GM18502 (cell line): ENCODE measurements around the gene CPNE5.

Source experiments
- ATAC-seq: cut with Tn5 transposase; IDR thresholded peaks from one replicate; pipeline ENCODE4 v1.9.1; 2021; ENCODE audit warnings: mild to moderate bottlenecking; ENCODE audit not compliant: unreplicated experiment, poor library complexity

CPNE5 gene

DNA sequence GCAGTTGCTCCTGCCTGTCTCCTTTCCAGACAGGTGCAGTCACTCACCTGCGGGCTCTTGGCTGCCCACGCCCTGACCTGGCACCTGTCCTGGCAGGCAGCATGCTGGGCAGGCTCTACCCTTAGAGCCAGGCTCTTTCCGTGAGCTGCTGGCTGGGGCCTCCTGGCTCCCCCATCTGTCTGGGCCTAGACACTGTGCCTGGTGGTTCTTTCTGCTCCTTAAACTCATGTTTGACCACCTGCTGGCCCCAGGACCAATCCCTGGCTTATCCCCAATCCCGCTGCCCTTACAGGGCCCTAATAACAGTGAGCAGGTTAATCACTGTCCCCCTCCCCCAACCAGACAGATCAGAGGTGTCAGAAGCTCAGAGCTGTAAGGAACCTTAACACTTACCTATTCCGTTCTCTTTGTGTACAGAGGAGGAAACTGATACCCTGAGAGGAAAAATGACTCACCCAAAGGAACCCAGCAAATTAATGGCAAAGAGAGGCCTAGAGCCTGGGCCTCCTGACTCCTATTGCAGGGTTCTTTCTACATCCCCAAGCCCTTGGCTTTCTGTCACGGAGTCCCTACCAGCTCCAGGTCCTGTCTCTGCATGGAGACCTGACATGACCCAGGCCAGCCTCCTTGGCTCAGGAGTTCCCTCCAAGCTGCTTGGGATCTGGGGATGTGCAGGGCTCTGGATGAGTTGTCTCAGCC, 86.9 kb downstream of the CPNE5 start:
- ATAC-seq, result no peak

DNA sequence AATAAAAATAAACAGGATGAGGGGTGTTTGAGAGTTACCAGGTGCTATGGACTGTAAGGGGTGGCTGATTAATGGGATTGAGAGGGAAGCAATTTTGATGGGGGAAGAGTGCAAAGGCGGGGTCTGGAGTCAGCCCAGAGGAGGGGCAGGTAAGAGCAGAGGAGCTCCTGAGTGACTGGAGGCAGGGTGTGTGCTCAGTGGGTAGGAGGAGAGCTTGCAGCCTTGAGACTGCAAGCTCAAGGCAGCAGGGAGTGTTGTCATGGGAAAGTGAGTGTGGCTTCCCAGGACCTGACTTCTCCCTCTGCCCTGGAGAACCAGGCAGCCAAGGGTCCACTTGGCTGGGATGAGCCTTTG, 87.4 kb downstream of the CPNE5 start:
- ATAC-seq, result no peak

DNA sequence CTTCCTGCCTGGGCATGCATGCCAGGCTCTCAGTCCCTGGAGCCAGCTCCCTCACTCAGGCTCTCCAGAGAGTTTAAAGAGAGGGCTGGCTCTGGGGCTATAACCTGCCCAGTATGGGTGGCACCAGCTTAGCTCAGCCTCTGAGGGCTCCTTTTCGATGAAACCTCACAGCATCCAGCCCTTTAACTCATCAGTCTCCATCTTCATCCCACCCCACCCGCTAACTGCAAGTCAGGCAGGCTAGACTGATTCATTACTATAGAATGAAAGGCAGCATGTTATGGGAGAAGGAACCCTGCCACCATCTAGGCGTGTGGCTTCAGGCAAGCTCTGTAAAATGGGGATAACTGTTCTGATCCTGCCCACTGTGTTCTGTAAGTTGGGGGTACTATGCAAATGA, 88.2 kb downstream of the CPNE5 start:
- no peak for ATAC-seq

DNA sequence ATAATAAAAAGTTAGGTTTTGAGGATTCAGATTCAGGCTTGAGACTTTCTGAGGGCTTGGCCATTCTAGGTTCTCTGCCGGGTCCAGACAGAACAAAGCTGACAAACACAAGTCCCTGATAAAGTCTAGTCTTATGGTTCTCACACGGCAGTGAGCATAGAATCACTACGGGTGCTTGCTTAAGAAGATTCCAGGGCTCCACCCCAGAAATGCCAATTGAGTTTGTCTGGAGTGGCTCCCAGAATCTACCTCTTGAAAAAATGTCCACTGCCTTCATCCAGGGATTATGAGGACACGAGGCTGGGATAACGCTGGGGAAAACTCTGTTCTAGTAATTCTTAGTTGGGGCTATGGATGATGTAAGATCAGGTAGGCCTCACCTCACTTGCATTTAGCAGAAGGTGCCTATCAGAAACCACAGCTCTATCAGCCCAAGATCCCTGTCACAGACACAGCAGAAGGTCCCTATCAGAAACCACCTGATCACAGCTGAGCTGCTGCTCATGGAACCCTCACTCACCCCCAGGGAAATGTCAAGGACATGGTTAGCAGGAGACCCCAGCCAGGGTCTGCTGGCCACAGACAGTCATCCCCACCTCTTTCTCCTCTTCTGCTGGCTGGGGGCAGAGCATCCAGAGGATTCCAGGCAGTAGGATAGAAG, 89.3 kb downstream of the CPNE5 start:
- no peak for ATAC-seq

DNA sequence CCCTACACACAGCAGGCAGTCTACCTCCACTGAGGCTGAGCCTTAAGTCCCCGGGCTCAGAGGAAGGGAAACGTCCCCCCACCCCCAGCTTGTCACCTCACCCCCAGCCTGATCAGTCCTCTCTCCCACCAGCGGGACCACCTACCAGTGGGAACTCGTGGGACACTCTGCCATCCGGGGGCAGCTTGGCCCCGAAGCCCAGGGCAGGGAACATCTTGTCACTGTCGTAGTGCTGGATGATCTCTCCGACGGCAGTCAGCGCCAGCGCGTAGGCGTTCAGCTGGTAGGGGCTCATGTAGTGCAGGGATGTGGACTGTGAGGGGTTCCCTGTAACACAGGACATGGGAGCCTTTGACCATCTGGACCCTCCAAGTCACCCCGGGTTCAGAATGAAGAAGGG, 93.0 kb downstream of the CPNE5 start:
- ATAC-seq, result no peak

DNA sequence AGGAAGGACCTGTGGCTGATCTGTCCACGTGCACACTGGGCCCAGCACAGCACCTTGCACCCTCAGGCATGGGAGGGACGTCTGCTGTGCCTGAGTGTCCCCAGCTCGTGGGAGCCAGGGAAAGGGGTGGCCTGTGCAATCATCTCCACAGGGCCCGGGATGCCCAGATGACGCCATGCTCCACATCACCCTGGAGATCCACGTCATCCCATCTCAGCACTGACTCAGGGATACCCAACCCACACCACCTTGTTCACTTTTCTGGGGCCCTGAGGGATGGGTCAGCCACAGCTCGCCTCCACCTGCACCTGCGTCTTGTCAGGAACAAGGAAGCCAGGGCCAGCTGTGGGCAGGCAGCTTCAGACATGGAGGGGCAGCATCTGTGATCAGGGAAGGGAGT, 93.4 kb downstream of the CPNE5 start:
- ATAC-seq, result no peak

DNA sequence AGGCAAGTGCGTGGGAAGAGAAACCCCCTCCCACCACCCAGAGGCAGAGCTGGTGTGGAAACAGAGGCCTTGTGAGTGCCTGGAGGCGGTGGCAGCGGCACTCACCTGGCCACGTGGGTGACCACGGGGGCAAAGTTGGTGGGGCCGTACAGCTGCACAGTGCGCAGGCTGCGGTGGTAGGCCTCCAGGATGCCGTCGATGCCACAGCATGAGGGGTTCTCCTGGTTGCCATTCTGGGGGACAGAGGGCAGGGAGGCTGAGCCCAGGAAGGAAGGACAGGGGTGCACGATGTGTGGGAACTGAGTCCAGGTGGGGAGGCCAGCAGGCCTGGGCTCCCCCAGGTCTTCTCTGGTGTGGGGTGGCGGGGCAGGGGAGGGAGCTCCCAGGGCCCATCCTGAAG, 94.0 kb downstream of the CPNE5 start:
- no peak for ATAC-seq

DNA sequence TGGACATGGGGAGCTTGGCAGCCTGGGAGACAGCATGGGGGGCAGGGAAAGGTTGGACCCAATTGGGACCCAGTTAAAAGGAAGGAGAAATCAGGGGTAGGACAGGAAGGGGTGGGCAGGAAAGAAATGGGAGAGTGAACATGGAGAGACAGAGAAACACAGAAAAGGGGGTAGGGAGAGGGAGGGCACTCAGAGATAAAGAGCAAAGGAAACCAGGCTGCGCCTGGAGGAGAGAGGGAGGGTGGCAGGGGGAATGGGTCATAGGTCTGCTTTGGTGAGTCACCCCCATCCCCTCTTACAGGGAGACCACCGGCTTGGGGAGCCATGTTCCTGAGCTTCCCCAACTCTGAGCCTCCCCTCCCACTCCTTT, 95.0 kb downstream of the CPNE5 start:
- ATAC-seq, result no peak

DNA sequence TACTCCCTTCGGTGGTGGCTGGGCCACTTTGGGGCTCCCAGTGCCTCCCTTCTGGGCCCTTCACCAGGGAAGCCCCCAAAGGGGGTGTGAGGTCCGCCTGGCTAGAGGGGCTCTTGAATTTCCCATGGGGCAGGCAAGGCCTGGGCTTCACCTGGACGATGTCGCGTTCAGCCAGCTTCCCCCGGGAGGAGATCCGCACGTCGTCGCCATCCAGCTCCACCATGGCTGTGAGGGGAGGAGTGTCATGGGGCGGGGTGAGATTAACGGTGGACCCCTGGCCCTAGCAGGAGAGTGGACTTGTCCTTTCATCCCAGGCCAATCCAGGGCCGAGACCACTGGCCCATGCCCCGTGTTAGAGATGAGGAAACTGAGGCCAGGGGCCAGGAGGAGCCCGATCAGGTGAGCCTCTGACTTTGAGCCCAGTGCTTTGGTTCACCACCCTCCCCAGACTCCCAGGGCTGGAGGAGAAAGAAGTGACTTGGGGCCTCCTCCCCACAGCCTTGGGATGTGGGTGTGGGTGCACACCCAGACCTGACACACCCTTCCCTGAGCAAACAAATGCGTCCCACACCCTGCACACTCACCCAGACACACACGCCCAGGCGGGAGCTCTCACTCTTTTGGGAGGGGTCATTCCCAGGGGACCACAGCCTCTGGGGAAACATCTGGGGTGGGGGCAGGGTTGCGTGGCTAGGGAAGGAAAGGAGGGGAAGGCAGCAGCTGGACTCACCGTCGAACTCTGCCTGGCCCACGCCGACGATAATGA, 95.5 kb downstream of the CPNE5 start:
- ATAC-seq, result no peak

DNA sequence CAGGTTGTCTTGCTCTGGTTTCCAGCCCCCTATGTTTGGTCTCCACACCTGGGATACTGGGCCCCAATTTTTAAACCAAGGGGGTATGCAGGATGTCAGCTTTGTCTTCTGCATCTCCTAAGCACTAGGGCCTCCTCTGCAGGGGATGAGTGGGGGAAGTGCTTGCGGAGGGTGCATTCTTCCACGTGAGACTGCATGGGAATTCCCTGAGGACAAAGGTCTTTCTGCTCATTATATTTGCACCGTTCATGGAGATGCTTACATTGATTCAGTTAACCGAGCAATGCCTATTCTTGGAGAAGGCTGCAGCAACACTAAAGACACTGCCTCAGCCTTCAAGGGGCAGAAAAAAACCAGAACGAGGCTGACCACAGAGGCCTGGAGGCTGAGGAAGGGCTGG, 96.2 kb downstream of the CPNE5 start:
- ATAC-seq, result no peak

DNA sequence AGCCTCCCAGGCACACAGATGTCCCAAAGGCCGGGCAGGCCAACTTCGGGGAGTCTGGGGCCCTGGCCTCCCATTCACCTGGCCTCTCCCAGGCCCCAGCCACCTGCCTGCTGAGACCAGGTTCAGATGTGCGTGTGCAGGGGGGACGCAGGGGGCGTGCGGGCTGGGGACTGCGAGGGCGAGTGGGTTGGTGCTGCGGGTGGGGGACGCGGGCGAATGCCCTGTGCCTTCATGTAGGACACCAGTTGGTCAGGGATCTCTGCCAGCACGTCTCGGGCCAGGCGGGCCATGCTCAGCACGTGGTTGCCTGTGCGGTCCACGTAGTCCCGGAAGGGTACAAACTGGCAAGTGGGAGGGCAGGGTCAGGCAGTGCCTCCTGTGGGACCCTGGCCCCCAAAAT, 97.1 kb downstream of the CPNE5 start:
- no peak for ATAC-seq

DNA sequence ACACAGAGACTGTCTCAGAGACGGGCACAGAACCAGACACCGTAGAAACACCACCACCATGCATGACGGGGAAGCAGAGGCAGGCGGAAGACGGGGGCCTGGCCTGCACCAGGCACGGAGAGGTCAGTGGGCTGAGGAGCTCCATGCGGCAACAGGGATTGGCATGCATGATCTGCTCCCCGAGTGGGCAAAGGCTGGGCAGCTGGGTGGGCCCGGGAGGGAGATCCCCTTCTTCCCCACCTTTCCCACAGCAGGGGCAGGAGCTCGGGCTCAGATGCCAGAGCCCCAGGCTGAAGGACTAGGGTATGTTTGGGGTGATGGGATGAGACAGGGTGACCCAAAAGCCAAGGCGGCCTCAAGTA, 98.4 kb downstream of the CPNE5 start:
- ATAC-seq, result no peak

DNA sequence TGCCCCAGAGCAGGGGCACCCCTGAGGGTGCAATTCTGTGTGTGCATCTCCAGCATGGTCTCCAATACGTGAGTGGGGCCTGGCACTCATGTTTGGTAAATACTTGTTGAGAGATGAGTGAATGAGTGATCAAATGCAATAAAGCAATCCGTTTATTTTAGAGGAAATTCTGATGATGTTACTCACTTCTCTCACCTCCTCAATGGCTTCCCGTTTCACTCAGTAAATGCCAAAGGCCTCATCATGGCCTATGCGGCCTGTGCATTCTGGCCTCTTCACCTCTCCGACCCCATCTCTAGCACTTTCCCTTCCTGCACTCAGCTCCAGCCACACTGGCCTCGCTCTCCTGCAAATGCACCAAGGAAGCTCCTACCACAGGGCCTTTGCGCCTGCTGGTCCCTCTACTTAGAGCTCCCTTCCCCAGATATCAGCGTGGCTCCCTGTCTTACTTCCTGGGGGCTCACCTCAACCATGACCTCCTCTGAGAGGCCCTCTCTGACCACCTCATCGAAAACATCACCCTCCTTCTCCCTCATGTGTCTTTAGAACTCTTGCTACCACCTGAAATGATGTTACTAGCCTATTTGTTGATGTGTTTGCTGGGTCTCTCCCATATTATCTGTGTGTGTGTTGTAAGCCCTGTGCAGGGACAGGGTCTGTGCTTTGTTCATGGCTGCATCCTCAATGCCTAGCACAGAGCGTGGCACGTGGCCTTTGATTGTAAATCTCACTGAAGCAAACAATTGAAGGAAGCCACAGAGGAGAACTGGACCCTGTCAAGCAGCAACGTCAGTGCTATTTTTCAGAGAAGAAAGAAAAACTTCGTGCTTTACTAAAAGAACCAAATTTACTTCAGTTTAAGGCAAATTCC, 99.1 kb downstream of the CPNE5 start:
- ATAC-seq, result no peak

DNA sequence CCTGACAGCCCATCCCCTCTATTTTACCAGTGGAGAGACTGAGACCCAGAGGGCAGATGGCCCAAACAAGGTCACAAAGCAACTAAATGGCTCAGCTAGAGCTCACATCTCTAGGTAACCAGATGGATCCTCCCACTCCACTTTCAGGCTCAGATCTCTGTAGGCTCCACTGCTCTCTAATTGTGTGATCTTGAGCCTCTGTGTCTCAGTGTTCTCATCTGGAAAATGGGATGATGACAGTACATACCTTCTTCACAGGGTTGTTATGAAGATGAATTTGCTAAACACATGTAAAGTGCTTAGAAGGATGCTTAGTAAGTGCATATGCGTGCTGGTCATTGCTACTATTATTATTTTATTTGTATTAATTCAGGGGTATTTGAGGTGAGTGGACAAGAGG, 101.1 kb downstream of the CPNE5 start:
- ATAC-seq, result no peak

DNA sequence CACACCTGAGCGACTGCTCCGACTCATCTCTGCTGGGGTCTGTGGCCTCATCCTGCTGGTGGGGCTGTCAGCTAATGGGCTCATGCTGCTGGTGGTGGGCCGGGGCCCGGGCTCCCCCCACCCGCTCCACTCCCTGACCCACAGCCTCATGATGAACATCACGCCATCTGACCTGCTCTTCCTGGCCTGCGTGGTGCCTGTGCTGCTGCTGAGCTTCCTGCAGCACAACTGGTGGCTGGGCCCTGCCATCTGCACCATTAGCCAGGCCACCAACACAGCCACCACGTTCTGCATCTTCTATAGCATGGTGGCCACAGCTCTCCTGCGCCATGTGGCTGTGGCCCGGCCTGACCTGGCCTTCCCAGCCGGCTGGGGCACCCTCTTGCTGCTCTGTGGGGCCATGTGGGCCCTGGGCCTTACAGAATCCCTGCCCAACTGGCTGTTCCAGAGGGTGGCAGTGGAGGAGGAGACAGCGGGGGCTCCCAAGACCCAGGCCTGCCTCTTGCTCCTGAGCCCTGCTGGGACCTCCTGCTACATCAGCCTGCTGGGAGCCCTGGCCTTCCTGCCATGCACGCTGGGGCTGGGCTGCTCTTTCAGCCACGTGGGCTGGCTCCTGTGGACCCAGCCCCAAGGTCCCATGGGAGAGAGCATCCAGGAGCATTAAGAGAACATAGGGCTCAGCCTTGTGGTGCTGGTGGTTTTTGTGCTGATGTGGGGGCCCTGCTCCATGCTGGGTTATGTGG, 102.0 kb downstream of the CPNE5 start:
- ATAC-seq, result no peak

DNA sequence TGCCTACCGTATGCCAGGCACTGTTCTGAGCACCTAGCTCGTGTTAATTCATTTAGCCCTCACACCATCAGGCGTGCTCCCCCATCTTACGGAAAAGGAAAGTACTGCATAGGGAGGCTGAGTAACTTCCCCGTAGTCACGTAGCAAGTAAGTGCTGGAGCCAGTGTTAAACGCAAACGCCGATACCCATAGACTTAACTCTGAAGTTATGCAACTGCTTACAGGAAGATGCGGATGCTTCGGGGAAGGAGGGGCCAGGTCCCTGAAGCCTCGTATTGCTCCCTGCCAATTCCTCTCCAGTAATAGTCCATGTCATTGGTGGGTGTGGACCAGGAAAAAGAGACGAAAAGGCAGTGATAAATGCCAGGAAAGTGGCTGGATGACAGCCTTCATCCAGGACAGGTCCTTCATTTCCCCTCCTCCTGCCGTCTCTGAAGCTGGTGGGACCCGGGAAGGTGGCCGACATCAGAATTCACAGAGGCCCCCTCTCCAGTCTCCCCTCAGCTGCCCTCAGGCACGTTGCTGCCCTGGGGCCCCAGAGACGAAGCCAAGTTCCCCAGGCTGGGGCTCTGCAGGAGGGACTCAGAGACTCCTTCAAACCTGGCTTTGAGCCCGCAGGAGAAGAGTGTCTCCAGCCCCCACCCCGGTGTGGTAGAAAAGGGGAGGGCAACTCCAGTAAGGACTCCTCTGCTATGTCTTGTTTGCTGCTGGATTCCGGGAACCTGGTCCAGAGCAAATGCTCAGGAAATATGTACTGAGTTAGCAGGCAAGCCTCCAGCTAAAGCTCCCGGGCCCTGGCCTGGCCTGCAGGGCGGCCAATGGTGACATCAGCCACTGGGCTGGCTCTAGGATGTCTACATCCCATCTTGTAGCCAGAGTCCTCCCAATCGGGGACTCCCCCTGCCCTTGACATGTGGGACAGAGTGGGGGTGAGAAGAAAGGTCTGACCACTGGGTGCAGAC, 103.9 kb downstream of the CPNE5 start:
- no peak for ATAC-seq

DNA sequence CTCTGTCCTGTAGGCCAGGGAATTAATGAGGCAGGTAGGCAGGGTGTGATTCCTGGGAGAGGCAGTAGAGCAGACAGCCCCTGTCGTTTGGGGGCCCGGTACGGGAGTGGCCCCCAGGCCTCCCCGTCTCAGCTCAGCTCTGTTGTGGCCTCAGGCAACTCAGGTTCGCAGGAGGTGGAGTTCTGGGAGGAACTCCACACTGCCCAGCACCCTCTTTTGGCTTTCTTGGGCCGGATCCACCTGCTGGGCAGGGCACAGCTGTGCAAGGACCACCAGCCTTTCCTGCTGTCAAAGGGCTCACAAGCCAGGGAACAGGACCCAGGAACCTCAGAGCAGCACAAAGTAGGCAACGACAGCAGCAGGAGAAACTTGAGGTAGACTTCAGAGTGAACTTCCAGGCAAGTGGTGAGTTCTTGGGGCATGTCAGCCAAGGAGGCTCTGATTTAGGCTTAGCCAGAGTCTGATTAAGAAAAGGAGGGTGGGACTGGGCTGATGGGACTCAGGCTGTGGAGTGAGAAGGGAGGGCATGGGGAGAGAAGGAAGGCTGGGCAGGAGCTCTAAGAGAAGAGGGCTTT, 104.7 kb downstream of the CPNE5 start:
- no peak for ATAC-seq

DNA sequence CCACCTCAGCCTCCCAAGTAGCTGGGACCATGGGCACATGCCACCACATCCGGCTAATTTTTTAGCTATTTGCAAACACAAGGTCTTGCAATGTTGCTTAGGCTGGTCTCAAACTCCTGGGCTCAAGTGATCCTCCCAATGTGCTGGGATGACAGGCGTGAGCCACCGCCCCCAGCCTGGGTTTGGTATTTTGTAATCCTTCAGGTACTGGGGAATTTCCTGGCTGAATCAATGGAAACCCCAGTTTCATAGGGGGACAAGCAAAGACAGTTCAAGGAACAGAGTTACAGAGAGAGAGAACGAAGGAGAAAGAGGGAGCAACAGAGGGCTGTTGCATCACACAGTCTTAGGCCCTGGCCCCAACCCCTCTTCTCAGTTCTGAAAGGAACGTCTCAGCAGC, 105.9 kb downstream of the CPNE5 start:
- ATAC-seq, result no peak
